Measurements from ENCODE around the gene MLLT3.

DNA sequence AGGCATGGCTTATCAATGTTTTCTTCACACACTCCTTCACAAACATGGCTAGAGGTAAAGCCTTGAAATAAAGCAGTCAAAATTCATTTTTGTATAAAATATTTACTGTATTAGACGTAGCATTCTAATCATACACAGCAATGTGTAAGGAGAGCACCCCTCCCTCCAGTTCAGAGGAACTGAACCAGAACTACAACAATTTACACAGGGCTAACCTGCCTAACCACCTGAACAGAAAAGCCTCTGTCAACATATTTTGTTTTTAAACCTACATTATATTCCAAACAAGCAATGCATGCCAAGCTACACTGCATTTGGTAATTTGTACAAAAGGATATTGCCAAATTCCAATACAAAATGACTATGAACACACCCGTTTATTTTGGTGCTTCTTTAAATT lies 41.6 kb downstream of the MLLT3 start:
- TF ChIP-seq CTCF (IDR thresholded peaks at IDR 0.05) = no peak
- TF ChIP-seq POLR2A (IDR thresholded peaks at IDR 0.05) = no peak
- TF ChIP-seq POLR2AphosphoS5 (IDR thresholded peaks at IDR 0.05) = peak; percentile 33

Data from prostate gland (tissue), 2 donors.